HEK293T (cell line): ENCODE measurements around the gene PLEKHG4B.

Source experiments
- CTCF ChIA-PET: fragments of 350-600 bp; formaldehyde crosslinking; extraction: SDS; loops from one replicate; lab custom pipeline; 2021; ENCODE audit warnings: antibody characterized with exemption, inconsistent platforms; lab: Yijun Ruan, JAX
- POLR2A ChIA-PET: fragments of 350-600 bp; formaldehyde crosslinking; extraction: SDS; loops from one replicate; lab custom pipeline; 2020; ENCODE audit warnings: antibody characterized with exemption, inconsistent platforms; lab: Yijun Ruan, JAX
- DNase-seq: peaks from one replicate; pipeline ENCODE4 v3.0.0; 2012; ENCODE audit warnings: mixed read lengths; ENCODE audit errors: extremely low spot score
- ARNT ChIP-seq: fragments of 450-650 bp; IDR thresholded peaks from 2 replicates; pipeline ENCODE4 v1.6.1; 2017; ENCODE audit warnings: mild to moderate bottlenecking
- BHLHE40 ChIP-seq: fragments of 450-650 bp; IDR thresholded peaks from 2 replicates; pipeline ENCODE4 v1.6.1; 2016; ENCODE audit warnings: mild to moderate bottlenecking, moderate library complexity, borderline replicate concordance
- CTBP1 ChIP-seq: fragments of 450-650 bp; IDR thresholded peaks from 2 replicates; pipeline ENCODE4 v1.6.1; 2016; ENCODE audit warnings: borderline replicate concordance
- ELF4 ChIP-seq: fragments of 450-650 bp; IDR thresholded peaks from 2 replicates; pipeline ENCODE4 v1.6.1; 2017; ENCODE audit warnings: antibody characterized with exemption
- FOXA1 ChIP-seq: fragments of 450-650 bp; IDR thresholded peaks from 2 replicates; pipeline ENCODE4 v1.6.1; 2016; ENCODE audit warnings: mild to moderate bottlenecking
- FOXK2 ChIP-seq: fragments of 450-650 bp; IDR thresholded peaks from 2 replicates; pipeline ENCODE4 v1.6.1; 2016; ENCODE audit warnings: mild to moderate bottlenecking
- FOXM1 ChIP-seq: fragments of 450-650 bp; IDR thresholded peaks from 2 replicates; pipeline ENCODE4 v1.6.1; 2017; ENCODE audit warnings: mild to moderate bottlenecking, borderline replicate concordance
- HDGF ChIP-seq: fragments of 450-650 bp; IDR thresholded peaks from 2 replicates; pipeline ENCODE4 v1.6.1; 2017; ENCODE audit warnings: antibody characterized with exemption, borderline replicate concordance
- L3MBTL2 ChIP-seq: fragments of 450-650 bp; conservative IDR thresholded peaks from 2 replicates; pipeline ENCODE4 v1.6.1; 2016; ENCODE audit warnings: mild to moderate bottlenecking
- LEF1 ChIP-seq: fragments of 450-650 bp; IDR thresholded peaks from 2 replicates; pipeline ENCODE4 v1.6.1; 2017; ENCODE audit warnings: mild to moderate bottlenecking, borderline replicate concordance
- NFRKB ChIP-seq: fragments of 450-650 bp; IDR thresholded peaks from 2 replicates; pipeline ENCODE4 v1.6.1; 2016; ENCODE audit warnings: mild to moderate bottlenecking, moderate library complexity
- SP1 ChIP-seq: fragments of 450-650 bp; IDR thresholded peaks from 2 replicates; pipeline ENCODE4 v1.6.1; 2017
- SUZ12 ChIP-seq: fragments of 450-650 bp; IDR thresholded peaks from 2 replicates; pipeline ENCODE4 v1.6.1; 2016; ENCODE audit warnings: mild to moderate bottlenecking
- TARDBP ChIP-seq: fragments of 450-650 bp; IDR thresholded peaks from 2 replicates; pipeline ENCODE4 v1.6.1; 2016
- ZNF384 ChIP-seq: fragments of 450-650 bp; IDR thresholded peaks from 2 replicates; pipeline ENCODE4 v1.6.1; 2016
- TF ChIP-seq, protein P1 (sequence below): fragments of 450-650 bp; IDR thresholded peaks from 2 replicates; pipeline ENCODE4 v1.6.1; 2016

PLEKHG4B gene

DNA sequence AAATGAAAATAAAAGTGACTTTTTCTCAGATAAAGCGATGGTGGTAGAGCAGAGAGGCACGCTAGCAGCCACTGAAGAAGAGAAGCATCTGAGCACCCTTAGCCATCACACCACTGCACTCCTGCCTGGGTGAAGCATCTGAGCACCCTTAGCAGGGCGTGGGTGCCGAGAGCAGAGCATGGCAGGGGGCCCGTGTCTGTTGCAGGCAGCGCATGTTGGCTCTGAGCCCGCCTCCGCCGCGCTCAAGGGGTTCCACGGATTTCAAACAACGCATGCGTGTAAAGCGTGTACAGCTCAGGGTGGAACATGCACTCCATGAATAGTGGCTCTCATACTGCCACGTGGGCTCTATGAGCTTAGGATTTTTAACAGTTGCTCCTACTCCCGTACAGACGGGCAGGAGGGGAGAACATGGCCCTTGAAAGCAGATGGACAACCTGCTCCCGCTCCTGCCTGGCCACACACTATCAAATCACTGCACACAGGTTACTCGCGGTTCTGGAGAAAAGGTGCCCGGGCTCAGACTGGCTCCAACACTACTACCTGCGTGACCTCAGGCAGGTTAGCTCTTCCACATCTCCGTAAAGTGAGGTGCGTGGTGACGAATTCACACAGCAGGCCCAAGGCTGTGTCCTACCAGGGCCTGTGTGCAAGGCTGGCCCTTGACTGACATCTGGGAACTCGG lies 111.4 kb downstream of the PLEKHG4B start:
- no peak for TF ChIP-seq ARNT
- TF ChIP-seq HDGF: no peak
- TF ChIP-seq, protein P1, sequence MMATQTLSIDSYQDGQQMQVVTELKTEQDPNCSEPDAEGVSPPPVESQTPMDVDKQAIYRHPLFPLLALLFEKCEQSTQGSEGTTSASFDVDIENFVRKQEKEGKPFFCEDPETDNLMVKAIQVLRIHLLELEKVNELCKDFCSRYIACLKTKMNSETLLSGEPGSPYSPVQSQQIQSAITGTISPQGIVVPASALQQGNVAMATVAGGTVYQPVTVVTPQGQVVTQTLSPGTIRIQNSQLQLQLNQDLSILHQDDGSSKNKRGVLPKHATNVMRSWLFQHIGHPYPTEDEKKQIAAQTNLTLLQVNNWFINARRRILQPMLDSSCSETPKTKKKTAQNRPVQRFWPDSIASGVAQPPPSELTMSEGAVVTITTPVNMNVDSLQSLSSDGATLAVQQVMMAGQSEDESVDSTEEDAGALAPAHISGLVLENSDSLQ: no peak
- no peak for TF ChIP-seq FOXK2
- TF ChIP-seq ELF4: no peak
- no peak for TF ChIP-seq FOXA1
- no peak for TF ChIP-seq SP1
- no peak for TF ChIP-seq CTBP1
- TF ChIP-seq FOXM1: no peak
- ChIA-PET CTCF (no interaction called here), POLR2A (interaction anchor here (2.0 kb wide), 1 partner anchor 15 kb away, joined by 9 read pairs; the partner anchor contains the start of genes CCDC127 and SDHA)
- no peak for DNase-seq

GRCh38 chr5:204001-204400 lies 112.0 kb downstream of the PLEKHG4B start:
- no peak for DNase-seq
- CTCF ChIA-PET: no interaction called here
- POLR2A ChIA-PET: interaction anchor here (2.0 kb wide), 1 partner anchor 14 kb away, joined by 9 read pairs; the partner anchor contains the start of genes CCDC127 and SDHA
- no peak for TF ChIP-seq SUZ12
- TF ChIP-seq LEF1: no peak
- TF ChIP-seq FOXM1: no peak
- TF ChIP-seq NFRKB: no peak
- TF ChIP-seq ZNF384: no peak
- no peak for TF ChIP-seq ARNT
- TF ChIP-seq FOXK2: no peak
- TF ChIP-seq L3MBTL2: no peak
- no peak for TF ChIP-seq ELF4

DNA sequence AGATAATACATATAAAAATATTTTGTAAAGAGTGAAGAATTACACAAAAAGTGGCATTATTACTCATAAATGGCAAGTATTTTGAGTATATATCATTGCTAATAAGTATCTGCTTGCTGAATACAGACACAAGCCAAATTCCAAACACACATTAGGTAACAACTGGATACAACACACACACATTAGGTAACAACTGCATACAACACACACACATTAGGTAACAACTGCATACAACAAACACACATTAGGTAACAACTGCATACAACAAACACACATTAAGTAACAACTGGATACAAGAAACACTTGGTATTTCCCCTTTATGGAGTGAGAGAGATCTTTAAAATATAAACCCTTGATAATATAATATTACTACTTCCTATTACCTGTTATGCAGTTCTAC lies 112.5 kb downstream of the PLEKHG4B start:
- ChIA-PET CTCF (interaction anchor here (1.4 kb wide), 1 partner anchor 16 kb away, joined by 5 read pairs; no protein-coding TSS in a partner anchor), POLR2A (interaction anchor here (2.0 kb wide), 1 partner anchor 14 kb away, joined by 9 read pairs; the partner anchor contains the start of genes CCDC127 and SDHA)
- DNase-seq: no peak
- no peak for TF ChIP-seq SP1
- no peak for TF ChIP-seq BHLHE40
- TF ChIP-seq LEF1: no peak
- TF ChIP-seq ARNT: no peak
- TF ChIP-seq FOXM1: no peak
- TF ChIP-seq HDGF: no peak
- TF ChIP-seq L3MBTL2: no peak
- TF ChIP-seq FOXA1: no peak
- no peak for TF ChIP-seq TARDBP
- TF ChIP-seq ZNF384: no peak
- TF ChIP-seq ELF4: no peak
- TF ChIP-seq, protein P1: no peak
- no peak for TF ChIP-seq FOXK2
- no peak for TF ChIP-seq SUZ12
- TF ChIP-seq NFRKB: no peak
- TF ChIP-seq CTBP1: no peak

GRCh38 chr5:204966-205670 lies 113.2 kb downstream of the PLEKHG4B start:
- CTCF ChIA-PET: interaction anchor here (1.4 kb wide), 1 partner anchor 17 kb away, joined by 5 read pairs; no protein-coding TSS in a partner anchor
- POLR2A ChIA-PET: interaction anchor here (1.1 kb wide), 1 partner anchor 13 kb away, joined by 3 read pairs; the partner anchor contains the start of genes CCDC127 and SDHA
- TF ChIP-seq HDGF (no peak), ELF4 (no peak)
- DNase-seq: no peak

GRCh38 chr5:206406-206805 lies 114.4 kb downstream of the PLEKHG4B start:
- POLR2A ChIA-PET: interaction anchor here (1.1 to 2.3 kb wide), 2 partner anchors 12 kb away, joined by 3 to 9 read pairs; partner anchors contain the start of genes CCDC127 and SDHA
- CTCF ChIA-PET: no interaction called here
- DNase-seq: no peak
- TF ChIP-seq FOXA1 (no peak), FOXK2 (no peak), ARNT (no peak), TARDBP (no peak), HDGF (no peak), SP1 (no peak), FOXM1 (no peak), LEF1 (no peak), CTBP1 (no peak), SUZ12 (no peak), NFRKB (no peak)
- TF ChIP-seq, protein P1: no peak
